Stomach smooth muscle (tissue), 2 donors: ENCODE results near the gene NHP2.
"Not testable (repeated sequence)": the region's sequence is repeated elsewhere in the genome, so short reads cannot be mapped to it uniquely, and the experiment has no call there.

Source experiments
- H3K27ac ChIP-seq: one replicate; pipeline ENCODE4 v1.7.0; 2013; ENCODE audit warnings: mild to moderate bottlenecking, low read length, inconsistent platforms
- H3K27me3 ChIP-seq, 2 donors: one replicate each; pipeline ENCODE4 v1.7.0; 2013; ENCODE audit warnings: low read length in 2 of 2; ENCODE audit not compliant: insufficient read depth in 2 of 2, control insufficient read depth in 1 of 2
- H3K36me3 ChIP-seq, 2 donors: one replicate each; pipeline ENCODE4 v1.7.0; 2013; ENCODE audit warnings: low read length in 2 of 2; ENCODE audit not compliant: control insufficient read depth in 2 of 2, insufficient read depth in 2 of 2
- H3K4me1 ChIP-seq: one replicate; pipeline ENCODE4 v1.7.0; 2013; ENCODE audit warnings: low read length; ENCODE audit not compliant: control insufficient read depth, insufficient read depth
- H3K4me3 ChIP-seq, 2 donors: one replicate each; pipeline ENCODE4 v1.7.0; 2013; ENCODE audit warnings: low read length in 2 of 2
- H3K9ac ChIP-seq, 2 donors: one replicate each; pipeline ENCODE4 v1.7.0; 2013; ENCODE audit warnings: low read length in 2 of 2, mild to moderate bottlenecking in 1 of 2
- H3K9me3 ChIP-seq, 2 donors: one replicate each; pipeline ENCODE4 v1.7.0; 2013; ENCODE audit warnings: low read length in 2 of 2; ENCODE audit not compliant: control insufficient read depth in 2 of 2
- donor health status: healthy.
- donor health status: Pancreatic carcinoma.

NHP2 gene

GRCh38 chr5:178153530-178154340 is at the start of gene NHP2:
Gene NHP2 (minus strand): TSS chr5:178153885. CDS start chr5:178153817, 68 bp downstream.
- Histone ChIP-seq H3K9ac (peak within 1 kb of the TSS; percentile 52 to 72), H3K4me1 (peaks cover 16% of the 10 kb centered on the region), H3K4me3 (peak within 1 kb of the TSS; percentile 57 to 84), H3K9me3 (no peaks in the 10 kb centered on the region), H3K27me3 (no peaks in the 10 kb centered on the region), H3K27ac (peak within 1 kb of the TSS; percentile 69), H3K36me3 (peaks cover 0 to 28% of the 10 kb centered on the region in 2 donors)

- Histone ChIP-seq H3K27me3 (no peaks in the 10 kb centered on the region), H3K36me3 (peaks cover 9% of the 10 kb centered on the region in 2 donors), H3K9ac (no peak overlapping the region), H3K4me3 (no peak overlapping the region), H3K27ac (no peak overlapping the region), H3K9me3 (no peaks in the 10 kb centered on the region), H3K4me1 (peaks cover 27% of the 10 kb centered on the region)
Observed at GRCh38 chr5:178202541-178202940, 48.9 kb upstream of the NHP2 start.

GRCh38 chr5:178201927-178202235 is 48.2 kb upstream of the NHP2 start:
- no peaks in the 10 kb centered on the region for H3K9me3 ChIP-seq
- H3K4me1 ChIP-seq, result peaks cover 21% of the 10 kb centered on the region
- no peak overlapping the region for H3K27ac ChIP-seq
- peaks cover 2 to 4% of the 10 kb centered on the region in 2 donors for H3K36me3 ChIP-seq
- H3K27me3 ChIP-seq, result no peaks in the 10 kb centered on the region
- no peak overlapping the region for H3K9ac ChIP-seq
- H3K4me3 ChIP-seq, result no peak overlapping the region

GRCh38 chr5:178201221-178201926 is 47.7 kb upstream of the NHP2 start:
- Histone ChIP-seq H3K4me3 (no peak overlapping the region), H3K9ac (no peak overlapping the region), H3K4me1 (peaks cover 16% of the 10 kb centered on the region), H3K27me3 (no peaks in the 10 kb centered on the region), H3K9me3 (no peaks in the 10 kb centered on the region), H3K36me3 (peaks cover 0 to 1% of the 10 kb centered on the region in 2 donors), H3K27ac (no peak overlapping the region)

- H3K9me3 ChIP-seq, result no peaks in the 10 kb centered on the region
- peaks cover 5% of the 10 kb centered on the region for H3K4me1 ChIP-seq
- H3K36me3 ChIP-seq, result no peaks in the 10 kb centered on the region
- H3K27ac ChIP-seq, result no peak overlapping the region
- peaks cover 0 to 3% of the 10 kb centered on the region in 2 donors for H3K27me3 ChIP-seq
- no peak overlapping the region for H3K4me3 ChIP-seq
- no peak overlapping the region for H3K9ac ChIP-seq
Observed at GRCh38 chr5:178199581-178200434, 46.1 kb upstream of the NHP2 start.

- Histone ChIP-seq H3K9ac (no peak overlapping the region), H3K4me1 (peaks cover under 1% of the 10 kb centered on the region), H3K27me3 (peaks cover 0 to 10% of the 10 kb centered on the region in 2 donors), H3K9me3 (no peaks in the 10 kb centered on the region), H3K4me3 (no peak overlapping the region), H3K27ac (no peak overlapping the region), H3K36me3 (no peaks in the 10 kb centered on the region)
Observed at GRCh38 chr5:178198706-178199105, 45.0 kb upstream of the NHP2 start.

- H3K9me3 ChIP-seq, H3K4me3 ChIP-seq, H3K9ac ChIP-seq, H3K4me1 ChIP-seq, H3K27ac ChIP-seq, H3K36me3 ChIP-seq: not testable (repeated sequence)
- peaks cover 0 to 13% of the 10 kb centered on the region in 2 donors for H3K27me3 ChIP-seq
Observed at GRCh38 chr5:178198151-178198550, 44.5 kb upstream of the NHP2 start.

- H3K4me1 ChIP-seq, result no peaks in the 10 kb centered on the region
- peaks cover 0 to 13% of the 10 kb centered on the region in 2 donors for H3K27me3 ChIP-seq
- H3K9me3 ChIP-seq, result no peaks in the 10 kb centered on the region
- no peaks in the 10 kb centered on the region for H3K36me3 ChIP-seq
- no peak overlapping the region for H3K27ac ChIP-seq
- H3K4me3 ChIP-seq, result no peak overlapping the region
- no peak overlapping the region for H3K9ac ChIP-seq
Observed at GRCh38 chr5:178196986-178197385, 43.3 kb upstream of the NHP2 start.

- Histone ChIP-seq H3K27me3 (peaks cover 0 to 13% of the 10 kb centered on the region in 2 donors), H3K4me3 (no peak overlapping the region), H3K9ac (no peak overlapping the region), H3K4me1 (no peaks in the 10 kb centered on the region), H3K36me3 (no peaks in the 10 kb centered on the region), H3K27ac (no peak overlapping the region), H3K9me3 (no peaks in the 10 kb centered on the region)
Observed at GRCh38 chr5:178196281-178196812, 42.7 kb upstream of the NHP2 start.

- Histone ChIP-seq H3K27me3 (peaks cover 0 to 13% of the 10 kb centered on the region in 2 donors), H3K9ac (no peak overlapping the region), H3K4me3 (no peak overlapping the region), H3K4me1 (no peaks in the 10 kb centered on the region), H3K27ac (no peak overlapping the region), H3K36me3 (no peaks in the 10 kb centered on the region), H3K9me3 (no peaks in the 10 kb centered on the region)
Observed at GRCh38 chr5:178194026-178194425, 40.3 kb upstream of the NHP2 start.
